NOMO-1 treated with dmso at 0.1 percent for 144 hours (cell line): ENCODE data around the gene TNNT3.
"Not testable (repeated sequence)": the region's sequence is repeated elsewhere in the genome, so short reads cannot be mapped to it uniquely, and the experiment has no call there.

Source experiments
- DNase-seq: peaks from one replicate; lab custom pipeline; 2025; ENCODE audit not compliant: unreplicated experiment; lab: John Stamatoyannopoulos, UW

The TNNT3 gene

DNA sequence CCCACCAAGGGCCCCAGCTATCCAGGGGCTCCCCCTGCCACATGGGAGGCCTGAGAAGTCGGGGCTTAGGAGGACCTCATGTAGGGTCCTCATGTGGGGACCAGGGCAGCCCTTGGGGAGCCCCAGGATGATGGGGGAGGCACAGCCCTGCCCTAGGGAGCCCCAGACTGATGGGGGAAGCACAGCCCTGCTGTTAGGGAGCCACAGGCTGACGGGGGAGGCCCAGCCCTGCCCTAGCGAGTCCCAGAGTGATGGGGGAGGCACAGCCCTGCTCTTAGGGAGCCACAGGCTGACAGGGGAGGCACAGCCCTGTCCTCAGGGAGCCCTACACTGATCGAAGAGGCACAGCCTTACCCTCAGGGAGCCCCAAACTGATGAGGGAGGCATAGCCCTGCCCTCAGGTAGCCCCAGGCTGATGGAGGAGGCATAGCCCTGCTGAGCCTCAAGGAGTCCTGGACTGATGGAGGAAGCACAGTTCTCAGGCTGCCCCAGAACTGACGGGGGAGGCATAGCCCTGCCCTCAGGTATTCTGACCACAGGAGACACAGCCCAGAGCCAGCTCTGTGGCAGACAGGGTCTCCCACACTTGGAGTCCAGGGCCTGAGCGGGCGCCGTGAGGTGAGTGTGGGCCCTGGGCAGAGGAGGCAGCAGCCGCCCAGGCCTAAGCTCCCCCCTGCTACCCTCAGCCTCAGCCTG, 38.6 kb upstream of the TNNT3 start:
- DNase-seq = no peak

- DNase-seq = no peak
Measured at GRCh38 chr11:1881442-1882264, 37.9 kb upstream of the TNNT3 start.

GRCh38 chr11:1882265-1883238, 37.0 kb upstream of the TNNT3 start:
- peak; percentile 12 for DNase-seq

DNA sequence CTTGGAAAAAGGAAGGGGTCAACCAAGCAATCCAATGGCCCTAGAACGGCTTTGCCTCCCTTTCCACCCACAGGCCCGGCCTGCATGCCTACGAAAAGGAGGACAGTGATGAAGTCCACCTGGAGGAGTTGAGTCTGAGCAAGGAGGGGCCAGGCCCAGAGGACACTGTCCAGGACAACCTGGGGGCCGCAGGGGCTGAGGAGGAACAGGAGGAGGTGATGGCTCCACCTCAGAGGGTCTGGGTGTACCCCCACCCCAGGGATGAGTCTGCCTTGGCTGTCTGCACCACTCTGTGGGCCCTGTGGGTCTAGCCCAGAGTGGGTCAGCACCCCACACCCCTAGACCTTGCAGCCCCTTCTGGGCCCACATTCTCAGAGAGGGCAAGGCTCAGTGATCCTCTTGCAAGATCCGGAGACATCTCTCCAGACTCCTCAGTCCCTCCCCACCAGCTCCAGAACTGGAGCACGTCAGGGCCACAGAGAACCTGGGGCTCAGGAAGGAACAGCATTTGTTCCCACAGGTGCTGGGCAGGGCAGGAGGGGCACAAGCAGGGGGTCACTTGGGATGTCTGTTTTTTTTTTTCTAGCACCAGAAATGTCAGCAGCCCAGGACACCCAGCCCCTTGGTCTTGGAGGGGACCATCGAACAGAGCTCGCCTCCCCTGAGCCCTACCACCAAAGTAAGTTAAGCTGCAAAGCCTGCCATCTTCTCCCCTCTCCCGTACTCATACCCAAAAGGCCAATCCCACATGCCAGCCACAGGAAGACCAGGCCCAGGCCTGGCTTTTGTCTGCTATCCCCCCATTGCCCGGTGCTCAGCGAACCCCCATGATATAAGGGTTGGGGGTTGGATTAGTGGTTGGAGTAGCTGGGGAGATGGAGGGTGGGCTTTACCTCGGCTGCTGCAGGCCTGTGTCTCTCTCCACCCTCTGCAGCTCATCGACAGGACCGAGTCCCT, 35.9 kb upstream of the TNNT3 start:
- DNase-seq = no peak

GRCh38 chr11:1884303-1884700, 35.2 kb upstream of the TNNT3 start:
- DNase-seq = no peak

GRCh38 chr11:1886551-1886950, 33.0 kb upstream of the TNNT3 start:
- DNase-seq = not testable (repeated sequence)

DNA sequence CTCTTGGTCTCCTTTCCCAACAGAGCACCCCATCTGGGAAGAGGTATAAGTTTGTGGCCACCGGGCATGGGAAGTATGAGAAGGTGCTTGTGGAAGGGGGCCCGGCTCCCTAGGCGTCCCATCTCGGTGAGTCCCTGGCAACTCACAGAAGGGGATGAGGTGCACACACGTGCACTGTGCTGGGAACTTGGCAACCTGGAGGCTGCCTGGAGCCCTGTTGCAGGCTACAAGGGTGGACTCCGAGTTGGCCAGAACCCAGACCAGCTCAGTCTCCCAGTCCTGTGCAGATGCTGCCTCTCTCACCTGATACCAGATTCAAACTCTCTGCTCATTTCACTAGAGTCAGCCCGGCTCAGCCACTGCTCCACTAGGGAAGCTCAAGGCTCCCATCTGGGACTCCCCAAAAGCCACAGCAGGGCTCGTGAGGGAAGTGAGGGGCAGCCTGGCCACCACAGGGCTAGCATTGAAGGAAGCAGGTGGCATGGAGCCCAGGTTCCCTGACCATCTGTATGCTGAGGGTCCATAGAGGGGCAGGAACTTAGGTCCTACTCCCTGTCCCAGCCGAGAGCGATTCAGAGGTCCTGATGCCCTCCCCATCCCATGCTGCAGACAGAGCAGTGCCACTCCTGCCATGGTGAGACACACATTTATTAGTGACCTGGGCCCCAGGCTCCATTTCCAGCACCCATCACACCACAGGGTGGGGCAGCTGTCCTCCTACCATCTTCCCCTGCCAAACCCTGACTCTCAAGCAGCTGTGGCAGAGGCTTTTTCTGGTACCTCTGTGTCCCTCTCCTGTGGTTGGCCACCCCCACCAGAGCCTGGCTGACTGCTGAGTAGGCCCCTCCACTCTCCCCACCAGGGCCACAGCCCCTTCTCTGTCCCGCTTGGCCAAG, 31.8 kb upstream of the TNNT3 start:
- no peak for DNase-seq

DNA sequence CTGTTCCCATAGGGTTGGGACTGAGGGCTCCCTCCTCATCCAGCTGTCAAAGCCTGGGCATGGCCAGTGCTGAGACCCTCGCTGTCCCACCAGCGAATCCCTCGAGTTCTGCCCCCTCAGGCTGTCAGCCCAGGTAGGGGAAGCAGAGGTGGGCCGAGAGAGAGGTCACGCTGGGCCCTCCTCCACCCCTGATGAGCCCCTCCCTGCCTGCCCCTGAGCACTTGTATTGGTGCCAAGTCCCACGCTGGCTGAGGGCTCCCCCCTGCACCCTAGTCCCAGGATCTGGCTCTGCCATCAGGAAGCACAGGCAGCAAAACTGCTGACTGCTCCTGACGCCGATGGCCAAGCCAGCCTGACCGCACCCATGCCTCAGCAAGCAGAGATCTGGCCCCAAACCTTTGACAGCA, 31.2 kb upstream of the TNNT3 start:
- DNase-seq = no peak

DNA sequence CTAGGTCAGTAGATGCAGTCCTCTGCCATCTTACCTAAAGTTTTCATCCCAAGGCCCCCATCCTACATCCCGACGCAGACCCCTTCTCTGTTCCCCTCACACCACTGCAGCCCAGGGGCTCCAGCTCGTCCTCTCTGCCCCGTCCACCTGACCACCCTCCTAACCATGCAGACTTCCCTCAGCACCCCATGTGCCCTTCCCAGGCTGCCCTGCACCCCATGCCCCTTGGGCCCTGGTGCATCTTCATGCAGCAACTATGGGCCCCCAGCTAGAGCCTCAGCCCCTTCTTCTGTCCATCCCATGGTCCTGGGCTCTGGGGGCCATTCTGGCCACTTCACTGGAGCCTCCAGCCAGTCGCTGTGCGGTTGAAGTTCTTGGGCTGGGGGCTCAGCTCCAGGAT, 30.7 kb upstream of the TNNT3 start:
- no peak for DNase-seq

DNA sequence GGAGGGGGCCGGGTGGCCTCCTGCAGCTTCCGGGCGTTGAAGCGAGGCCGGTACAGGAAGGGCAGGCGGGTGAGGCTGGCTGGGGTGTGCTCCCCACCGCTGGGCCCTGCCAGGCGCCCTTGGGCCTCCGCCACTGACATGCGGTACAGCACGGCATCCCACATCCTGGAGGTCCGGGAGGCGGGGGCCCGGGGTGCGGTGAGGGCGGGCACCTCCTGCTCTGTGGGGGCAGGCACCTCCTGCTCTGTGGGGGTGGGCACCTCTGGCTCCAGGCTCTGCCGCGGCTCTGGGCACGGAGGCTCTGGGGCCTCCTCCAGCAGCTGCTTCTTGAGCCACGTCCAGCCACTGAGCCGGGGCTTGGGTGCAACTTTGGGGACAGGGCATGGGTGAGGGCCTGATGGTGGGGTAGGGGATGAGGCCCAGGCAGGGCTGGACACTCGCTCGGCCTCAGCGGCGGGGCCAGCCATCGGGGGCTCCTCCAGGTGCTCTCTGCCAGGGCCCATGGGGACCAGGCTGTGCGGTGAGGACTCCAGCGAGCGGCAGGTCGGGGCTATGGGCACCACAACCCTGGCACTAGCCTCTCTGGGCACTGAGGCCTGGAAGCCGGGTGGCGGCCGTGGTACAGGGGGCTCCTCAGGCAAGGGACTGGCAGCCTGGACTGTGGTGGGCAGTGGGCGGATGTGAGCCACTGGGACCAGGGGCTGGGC, 30.1 kb upstream of the TNNT3 start:
- no peak for DNase-seq

DNA sequence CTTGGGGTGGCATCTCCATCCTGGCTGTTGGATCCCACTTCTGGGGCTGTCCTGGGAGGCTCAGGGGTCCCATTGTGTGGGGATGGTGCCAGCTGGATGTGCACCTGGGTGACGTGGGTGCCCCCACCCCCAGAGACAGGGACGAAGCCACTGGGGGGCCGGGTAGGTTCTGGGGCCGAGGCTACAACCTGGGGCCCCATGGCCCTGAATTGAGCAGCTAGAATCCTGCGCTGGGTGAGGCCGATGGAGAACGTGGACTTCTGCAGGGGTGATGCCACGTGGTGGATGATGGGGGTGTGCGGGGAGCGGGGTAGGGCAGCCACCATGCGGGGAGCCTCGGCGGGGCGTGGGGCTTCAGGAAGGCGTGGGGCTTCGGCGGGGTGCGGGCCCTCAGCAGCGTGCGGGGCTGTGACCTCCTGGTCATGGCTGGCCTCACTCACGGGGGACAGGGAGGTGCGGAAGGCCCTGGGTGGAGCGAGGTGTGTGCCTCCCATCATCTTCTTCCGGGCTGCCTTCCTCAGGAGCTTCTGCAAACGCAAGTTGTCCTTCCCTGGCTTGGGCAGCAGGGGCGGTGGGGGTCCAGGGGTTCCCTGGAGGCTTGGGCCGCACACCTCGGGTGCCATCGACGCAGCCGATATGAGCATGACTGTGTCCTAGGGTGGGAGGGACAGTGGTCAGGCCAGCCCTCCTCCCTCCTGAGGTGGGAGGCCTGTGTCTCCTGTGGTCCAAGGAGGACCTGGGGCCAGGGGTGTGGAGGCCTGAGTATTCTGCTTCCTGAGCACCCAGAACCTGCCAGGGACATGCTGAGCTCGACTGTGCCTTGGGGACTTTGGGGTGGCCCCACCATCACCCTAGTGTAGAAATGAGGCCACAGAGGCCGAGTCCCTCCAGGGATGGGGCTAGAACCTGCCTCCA, 29.3 kb upstream of the TNNT3 start:
- no peak for DNase-seq

GRCh38 chr11:1890856-1891830, 28.4 kb upstream of the TNNT3 start:
- DNase-seq = no peak

DNA sequence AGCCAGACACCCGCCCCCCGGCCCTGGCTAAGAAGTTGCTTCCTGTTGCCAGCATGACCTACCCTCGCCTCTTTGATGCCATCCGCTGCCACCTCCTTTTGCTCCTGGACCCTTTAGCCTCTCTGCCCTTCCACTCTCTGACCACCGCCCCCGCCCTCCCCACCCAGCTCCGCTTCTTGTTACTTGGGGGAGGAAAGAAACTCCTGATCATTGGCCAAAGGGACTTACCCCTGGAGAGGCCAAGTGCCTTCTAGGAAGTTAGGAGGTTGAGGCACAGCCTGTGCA, 27.7 kb upstream of the TNNT3 start, which contains the start of gene PRR33:
TSS of gene PRR33 (minus strand) at position 65 of the 285 bp plus-strand sequence. CDS start 1,311 bp downstream, outside the sequence.
- DNase-seq = no peak

GRCh38 chr11:1892116-1892515, 27.4 kb upstream of the TNNT3 start:
- DNase-seq = no peak

GRCh38 chr11:1892558-1892957, 26.9 kb upstream of the TNNT3 start:
- DNase-seq = no peak

DNA sequence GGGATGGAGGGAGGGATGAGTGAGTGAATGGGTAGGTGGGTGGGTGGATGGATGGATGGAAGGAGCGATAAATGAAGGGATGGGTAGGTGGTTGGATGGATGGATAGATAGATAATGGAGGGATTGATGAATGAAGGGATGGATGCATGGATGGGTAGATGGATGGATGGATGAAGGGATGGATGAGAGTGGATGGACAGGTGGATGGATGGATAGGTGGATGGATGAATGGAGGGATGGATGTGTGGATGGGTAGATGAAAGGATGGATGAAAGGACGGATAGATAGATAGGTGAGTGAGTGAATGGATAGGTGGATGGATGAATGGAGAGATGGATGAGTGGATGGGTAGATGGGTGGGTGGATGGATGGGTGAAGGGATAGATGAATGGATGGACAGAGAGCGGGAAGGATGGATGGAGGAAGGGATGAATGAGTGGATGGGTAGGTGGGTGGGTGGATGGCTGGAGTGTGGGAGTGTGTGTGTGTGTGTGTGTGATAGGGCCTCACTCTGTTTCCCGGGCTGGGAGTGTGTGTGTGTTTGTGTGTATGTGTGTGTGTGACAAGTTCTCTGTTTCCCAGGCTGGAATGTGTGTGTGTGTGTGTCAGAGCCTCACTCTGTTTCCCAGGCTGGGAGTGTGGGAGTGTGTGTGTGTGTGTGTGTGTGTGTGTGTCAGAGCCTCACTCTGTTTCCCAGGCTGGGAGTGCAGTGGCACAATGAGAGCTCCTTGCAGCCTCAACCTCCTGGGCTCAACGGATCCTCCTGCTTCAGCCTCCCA, 25.7 kb upstream of the TNNT3 start:
- no peak for DNase-seq
